LoVo (cell line): Measurements from ENCODE around the gene OR10A5.
"Not testable (repeated sequence)": the region's sequence is repeated elsewhere in the genome, so short reads cannot be mapped to it uniquely, and the experiment has no call there.

Experiments
- DNase-seq: peaks from one replicate; pipeline ENCODE4 v3.0.0-alpha.2; 2016; ENCODE audit warnings: low spot score

Gene OR10A5

DNA sequence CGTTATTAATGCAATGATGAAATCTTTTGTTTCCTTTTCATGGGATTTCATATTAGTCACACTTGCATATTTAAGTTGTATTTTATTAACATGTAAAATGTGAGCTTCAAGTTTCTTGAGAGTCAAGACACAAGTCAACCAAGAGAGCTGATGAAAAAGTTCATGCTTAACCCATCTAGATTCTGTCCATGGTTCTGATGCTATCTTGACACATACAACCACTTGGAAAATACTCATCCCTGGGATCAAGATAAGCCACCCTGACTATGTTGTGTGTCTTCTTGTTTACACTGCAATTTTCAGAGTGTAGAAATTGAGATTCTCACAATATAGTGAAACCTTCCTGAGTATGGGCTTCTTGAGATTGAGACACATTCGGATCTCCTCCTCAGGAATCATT lies 30.3 kb downstream of the OR10A5 start:
- no peak for DNase-seq

DNA sequence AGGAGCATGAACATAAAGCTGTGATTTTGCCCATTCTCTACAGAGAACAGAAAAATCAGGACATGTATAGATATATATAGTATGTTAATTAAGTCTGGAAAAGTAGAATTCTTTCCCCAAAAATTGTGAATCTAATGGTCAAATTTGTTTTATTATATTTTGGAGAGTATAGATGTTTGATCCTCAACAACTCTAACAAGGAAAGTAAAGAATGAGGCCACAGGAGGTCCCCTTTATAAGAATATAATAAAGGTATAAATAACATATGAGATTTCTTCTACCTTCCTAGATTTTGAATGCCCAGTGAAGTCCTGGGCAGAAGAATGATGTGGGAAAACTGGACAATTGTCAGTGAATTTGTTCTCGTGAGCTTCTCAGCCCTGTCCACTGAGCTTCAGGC lies 30.8 kb downstream of the OR10A5 start, which contains the start of gene OR10A4:
Gene OR10A4 (plus strand): TSS at position 301 of the 400 bp plus-strand sequence. CDS start 23 bp downstream, at position 324.
- DNase-seq, result no peak

- no peak for DNase-seq
Observed at GRCh38 chr11:6876914-6877313, 31.4 kb downstream of the OR10A5 start.

DNA sequence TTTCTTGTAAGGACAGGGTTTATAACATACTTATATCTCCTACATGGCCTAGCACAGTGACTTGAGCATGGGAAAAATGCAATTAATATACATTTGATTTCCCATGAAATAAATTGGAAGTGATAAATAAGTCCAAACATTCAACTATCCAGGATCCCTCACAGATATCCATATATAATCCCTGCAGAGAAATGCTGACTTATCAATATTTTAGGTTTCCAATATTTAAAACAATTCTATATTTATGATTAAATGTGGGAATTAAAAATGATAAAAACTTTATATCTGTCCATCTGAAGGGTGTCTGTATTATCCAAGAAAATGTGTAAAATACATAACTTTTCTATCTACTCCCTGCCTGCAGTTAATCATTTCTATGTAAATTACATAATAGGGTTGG lies 37.3 kb downstream of the OR10A5 start:
- no peak for DNase-seq

- not testable (repeated sequence) for DNase-seq
Observed at GRCh38 chr11:6887711-6888110, 42.2 kb downstream of the OR10A5 start.

GRCh38 chr11:6888830-6889229 lies 43.3 kb downstream of the OR10A5 start:
- no peak for DNase-seq

DNA sequence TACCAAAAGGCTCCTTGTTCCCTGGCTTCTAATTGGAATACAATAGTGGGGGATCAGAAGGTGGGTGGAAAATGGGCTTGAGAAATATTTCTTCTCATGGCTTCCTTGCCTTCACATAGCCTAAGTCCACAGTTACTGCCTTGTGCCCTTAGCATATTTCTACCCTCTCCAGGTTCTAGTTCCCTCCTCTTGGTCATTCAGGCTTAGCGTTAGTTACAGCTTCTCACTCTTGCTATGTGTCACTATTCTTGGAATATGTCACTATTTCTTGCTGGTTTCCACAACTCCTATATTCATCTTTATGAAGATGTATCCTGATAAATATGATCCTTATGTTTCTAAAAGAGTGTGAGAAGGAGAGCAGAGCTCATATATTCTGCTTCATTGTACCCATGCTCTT lies 44.4 kb downstream of the OR10A5 start:
- no peak for DNase-seq

DNA sequence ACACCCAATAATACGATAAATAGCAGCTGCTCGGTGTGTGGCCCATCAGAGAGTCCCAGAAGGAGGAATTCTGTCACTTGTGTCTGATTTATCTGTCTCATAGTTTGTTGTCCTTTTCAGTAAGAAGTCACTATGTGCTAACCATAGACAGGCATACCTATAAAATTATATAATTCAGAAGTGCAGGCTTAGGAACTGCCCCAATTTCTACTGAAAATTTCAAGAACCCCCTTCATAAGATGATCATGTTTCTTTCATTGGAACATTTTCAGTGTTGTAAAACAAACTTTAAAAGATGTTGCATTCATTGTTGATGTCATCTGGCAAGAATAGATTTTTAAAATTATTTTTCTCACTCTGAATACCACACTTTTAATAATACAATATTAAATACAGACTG lies 46.9 kb downstream of the OR10A5 start, which contains the start of gene OR2D2:
Gene OR2D2 (minus strand): TSS at position 101 of the 400 bp plus-strand sequence. CDS start 0 bp downstream, at position 101.
- DNase-seq, result no peak

DNA sequence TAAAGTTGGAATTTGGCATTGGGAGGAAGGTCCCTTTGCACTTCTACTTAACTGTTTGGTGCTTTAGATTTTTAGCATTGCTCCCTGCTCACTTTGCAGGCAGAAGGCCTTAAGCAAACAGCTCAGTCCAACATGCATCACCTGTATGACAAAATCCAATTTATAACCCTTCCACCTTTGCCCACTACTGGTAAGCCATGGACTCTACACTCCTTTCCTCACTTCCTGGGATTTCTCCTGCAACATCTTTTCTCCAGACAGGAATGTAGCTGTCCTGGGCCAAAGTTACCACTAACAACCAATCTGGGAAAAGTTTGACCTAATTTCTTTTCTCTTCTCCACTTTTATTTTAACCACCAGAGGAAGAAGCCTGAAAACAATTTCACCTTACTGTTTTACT lies 48.6 kb downstream of the OR10A5 start:
- no peak for DNase-seq

- DNase-seq, result no peak
Observed at GRCh38 chr11:6895010-6895409, 49.5 kb downstream of the OR10A5 start.
